ENCODE measurements around the gene ZNF280B.

The ZNF280B gene, protein sequence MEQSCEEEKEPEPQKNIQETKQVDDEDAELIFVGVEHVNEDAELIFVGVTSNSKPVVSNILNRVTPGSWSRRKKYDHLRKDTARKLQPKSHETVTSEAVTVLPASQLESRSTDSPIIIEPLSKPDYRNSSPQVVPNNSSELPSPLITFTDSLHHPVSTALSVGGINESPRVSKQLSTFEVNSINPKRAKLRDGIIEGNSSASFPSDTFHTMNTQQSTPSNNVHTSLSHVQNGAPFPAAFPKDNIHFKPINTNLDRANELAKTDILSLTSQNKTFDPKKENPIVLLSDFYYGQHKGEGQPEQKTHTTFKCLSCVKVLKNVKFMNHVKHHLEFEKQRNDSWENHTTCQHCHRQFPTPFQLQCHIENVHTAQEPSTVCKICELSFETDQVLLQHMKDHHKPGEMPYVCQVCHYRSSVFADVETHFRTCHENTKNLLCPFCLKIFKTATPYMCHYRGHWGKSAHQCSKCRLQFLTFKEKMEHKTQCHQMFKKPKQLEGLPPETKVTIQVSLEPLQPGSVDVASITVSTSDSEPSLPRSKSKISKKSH

DNA sequence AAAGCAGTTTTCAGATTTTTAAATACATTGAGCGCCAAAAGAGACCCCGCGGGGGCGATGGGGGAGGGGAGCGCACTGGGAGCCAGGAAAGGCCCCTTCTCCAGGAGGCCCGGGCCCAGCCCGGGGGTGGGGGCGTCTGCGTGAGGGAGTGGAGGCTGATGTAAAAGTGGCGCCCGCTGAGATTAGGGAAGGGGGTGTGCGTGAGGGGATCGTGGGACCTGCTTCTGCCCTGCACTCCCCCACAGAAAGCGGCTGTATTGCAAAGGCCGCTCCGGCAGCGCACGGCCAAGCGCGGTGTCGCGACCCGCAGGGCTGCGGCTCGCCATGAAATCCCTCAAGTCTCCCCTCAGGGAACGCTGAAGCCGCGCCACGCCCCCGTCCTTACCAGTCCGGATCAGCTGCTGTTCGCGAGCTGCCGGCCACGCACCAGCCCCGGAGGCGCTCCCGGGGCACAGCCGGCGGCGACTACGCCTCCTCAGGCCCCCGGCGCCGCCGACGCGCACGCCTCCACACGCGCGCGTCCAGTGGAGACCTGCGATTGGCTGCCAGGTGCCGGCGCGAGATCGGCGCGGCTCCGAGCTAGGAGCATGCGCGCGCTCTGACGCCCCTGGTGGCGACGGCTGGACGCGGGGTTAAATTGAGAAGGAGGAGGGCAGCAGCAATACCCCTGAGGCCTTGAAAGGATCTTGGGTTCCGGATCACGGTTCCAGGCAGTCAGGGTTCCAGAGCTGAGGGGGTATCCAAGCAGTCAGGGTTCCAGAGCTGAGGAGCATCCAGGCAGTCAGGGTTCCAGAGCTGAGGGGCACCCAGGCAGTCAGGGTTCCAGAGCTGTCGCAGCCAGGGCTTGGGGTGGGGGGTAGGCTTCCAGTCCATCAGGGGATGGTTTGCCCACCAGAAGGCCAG lies at the start of gene ZNF280B:
ZNF280B (minus strand) TSS at position 469 of the 903 bp plus-strand sequence. CDS start 19,344 bp downstream, outside the sequence.
- DNase-seq = peak; percentile 42

DNA sequence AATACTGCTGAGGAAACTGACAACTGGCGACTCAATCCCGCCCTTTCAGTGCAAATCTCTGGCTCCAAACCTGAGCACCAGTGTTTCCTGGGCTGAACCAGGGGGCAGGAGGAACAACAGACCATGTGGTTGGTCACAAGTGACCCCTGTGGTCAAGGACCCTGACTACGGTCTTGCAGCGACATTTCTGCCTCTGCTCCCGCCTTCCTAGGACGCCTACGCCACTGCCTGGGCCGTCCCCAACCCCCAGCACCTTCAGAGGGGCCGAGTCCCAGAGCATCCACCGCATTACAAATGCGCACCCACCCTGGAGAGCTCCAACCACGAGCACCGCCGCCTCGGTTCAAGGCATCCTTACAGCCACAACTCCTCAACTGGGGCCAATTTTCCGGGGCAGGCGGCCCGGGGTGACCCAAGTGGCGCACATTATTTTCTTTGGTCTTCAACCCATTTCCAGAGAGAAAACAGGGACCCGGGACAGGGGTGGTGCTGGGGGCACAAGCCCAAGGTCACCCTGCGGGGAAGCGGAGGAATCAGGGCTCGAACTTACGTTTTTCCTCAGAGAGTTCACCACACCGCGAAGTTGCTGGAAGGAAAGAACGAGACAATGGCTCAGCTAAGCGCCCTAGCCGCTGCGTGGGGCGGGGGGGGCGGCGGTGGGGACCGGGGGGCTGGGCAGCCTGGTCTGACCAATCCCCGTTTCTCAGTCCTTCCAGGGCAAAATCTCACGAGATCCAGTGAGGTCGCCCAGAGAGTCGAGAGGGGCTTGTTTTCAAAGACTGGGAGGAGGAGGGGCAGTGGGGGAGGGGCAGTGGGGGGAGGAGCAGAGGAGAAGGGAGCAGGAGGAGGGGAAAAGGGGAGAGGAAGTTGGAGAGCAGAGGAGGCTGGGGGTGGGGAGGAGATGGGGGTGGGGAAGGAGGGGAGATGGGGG lies 48.7 kb upstream of the ZNF280B start:
- DNase-seq = no peak

DNA sequence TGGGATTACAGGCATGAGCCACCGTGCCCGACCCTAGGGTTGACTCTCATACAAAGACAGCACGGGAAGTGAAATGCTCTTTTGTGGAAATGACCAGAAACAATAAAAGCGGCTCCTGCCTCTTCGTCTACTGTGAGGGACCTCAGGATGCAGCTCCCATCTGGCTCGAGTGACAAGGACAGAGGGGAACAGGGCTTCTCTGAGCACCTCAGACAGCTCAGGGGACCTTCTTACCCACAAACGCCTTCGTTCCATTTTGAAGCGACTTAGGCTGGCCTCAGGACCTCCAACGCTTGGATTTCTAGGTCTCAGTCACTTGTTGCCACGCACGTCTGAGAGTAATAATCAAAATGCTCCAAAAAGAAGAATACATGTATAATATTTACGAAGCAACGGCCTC lies 48.0 kb upstream of the ZNF280B start:
- DNase-seq = no peak

DNA sequence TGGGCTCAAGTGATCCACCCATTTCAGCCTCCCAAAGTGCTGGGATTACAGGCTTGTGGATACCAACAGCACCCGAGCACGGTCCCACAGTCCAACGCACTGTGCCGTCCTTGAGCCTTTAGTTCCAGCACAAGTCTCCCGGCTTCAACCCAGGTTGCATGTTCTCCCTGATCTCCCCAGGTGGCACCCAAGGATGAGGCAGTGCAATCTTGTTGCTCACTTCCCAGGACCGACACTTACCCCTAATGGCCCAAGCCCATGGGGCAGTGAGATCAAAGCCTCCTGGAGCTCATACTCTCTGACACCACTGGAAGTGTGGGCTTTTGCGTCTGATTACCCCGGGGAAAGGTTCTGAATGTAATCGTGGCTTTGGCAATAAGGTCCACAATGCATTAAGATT lies 47.1 kb upstream of the ZNF280B start:
- no peak for DNase-seq

DNA sequence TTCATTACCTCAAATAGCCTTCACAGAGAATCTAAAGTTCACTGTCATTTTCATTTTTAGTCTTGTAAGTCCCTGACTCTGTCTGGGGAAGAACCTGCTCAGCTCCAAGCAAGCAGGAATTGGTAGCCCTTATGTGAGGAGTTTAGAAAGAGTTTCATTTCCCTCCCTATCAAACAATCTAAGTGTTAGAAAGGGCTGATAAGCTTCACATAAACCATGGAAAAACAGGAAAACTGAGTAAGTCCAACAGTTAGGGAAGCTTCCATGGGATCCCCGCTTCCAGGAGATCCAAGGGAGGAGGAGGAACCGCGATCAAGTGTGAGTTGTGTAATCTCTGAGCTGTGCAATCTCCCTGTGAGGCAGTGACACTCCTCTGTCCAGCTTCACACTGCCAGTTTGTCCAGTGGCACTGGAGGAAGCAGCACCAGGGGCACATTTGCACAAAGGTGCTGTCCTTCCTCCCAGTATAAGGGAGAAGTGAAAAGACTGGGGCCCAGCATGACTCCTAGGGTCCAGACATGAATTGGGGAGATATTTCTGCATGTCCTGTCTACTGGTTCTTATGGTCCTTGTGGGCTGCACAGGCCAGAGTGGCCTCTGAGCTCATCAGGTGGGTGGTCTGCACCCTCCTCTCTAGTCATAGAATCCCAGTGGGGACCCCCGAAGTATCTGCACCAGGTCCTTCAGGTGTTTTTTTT lies 46.2 kb upstream of the ZNF280B start:
- DNase-seq = no peak

DNA sequence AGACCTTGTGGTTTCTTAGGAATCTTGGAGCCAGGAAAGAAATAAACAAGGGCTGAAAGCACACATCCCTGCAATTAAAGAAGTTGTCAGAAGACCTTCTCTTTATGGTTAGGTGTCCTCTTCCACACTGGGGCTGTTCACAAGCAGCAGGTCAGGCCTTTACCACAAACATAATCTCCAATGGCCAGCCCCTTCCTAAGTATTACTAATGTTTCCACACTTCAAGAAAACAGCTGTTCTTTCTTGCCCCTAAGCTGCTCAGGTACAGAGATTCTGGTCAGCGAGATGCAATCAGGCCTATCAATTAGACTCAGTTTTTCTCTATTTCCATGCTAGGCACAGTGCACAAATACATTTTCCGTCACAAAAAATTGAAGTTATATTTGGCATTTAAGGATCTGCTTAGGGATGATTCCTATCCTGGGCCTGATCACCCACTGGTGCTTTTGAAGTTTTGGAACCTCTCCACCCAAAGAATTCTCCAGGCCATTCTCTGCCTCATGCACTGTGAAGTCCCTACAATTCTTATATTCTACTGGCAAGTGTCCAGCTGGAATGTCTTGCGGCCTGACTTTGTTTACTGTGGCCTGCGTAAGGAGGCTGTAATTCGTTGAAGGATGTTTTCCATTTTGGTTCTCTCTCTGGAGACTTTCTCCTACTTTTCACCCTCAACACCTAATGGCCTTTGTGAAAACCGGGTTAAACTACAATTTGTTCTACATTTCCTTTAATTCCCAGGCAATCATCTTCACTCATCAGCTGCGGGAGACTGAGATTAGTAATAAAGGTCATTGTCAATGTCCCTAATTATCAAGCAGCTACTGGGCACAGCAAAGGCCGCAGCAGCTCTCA lies 45.4 kb upstream of the ZNF280B start:
- DNase-seq = no peak

DNA sequence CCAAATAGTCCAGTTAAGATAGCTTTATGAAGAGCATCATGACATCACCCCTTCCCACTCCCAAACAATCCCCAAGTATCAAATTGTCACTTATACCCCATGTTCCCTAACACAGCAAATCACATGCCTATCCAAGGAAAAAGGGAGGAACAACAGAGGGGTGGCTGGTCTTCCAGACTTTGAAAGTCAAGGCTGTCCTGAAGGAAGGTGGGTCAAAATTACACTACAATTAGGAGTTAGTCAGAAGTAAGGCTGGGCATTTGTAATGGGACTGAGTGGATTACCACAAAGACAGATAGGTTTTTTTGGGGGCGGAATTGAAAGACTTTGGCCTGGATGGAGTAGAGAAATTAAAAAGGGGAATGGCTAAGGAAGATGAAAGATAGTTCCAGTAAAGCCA lies 44.6 kb upstream of the ZNF280B start:
- no peak for DNase-seq

DNA sequence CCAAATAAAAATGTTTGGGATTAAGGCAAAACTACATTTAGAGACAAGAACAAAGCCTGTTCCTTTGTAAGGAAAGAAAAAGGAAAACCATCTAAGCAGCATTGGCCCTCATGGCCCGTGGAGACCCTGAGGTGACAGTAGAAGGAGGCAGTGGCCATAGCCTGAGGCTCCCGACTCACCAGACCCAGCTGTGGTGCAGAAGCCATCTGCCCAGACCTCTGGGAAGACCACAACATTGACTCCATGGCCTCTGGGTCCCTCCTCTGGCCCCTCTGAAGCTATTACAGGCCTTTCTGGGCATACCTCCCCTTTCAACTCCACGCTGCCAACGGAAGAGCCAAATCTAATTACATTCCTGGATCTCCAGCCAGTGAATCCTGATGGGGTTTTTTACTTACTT lies 44.1 kb upstream of the ZNF280B start:
- no peak for DNase-seq

DNA sequence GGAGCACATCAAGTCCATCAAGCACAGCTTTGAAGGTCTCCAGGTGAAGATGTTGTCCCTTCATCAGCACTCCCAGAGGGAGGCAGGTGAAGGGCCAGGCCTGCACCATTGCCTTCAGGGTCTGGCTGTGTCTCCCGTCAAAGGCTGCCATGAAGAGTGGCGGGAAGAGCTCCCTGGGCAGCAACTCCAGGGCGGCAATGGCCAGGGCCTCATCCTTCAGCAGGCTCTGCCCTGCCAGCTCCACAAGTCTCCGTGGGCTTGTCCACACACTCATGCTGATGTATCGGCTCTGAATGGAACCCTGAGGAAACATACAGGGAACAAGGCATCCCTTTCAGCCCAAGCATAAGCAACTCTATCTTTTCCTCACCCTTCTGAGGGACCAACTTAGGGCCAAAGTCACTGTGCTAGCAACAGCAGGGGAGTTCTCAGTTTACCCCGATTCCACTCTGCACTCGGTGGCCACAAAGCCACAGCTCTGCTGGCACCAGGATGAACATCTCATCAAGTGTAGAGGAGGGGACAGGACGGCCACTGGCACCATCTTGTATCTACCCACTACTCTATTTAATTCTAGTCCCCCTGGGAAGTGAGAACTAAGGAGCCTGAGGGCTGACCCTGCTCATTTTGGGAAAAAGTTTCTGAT lies 42.4 kb upstream of the ZNF280B start:
- no peak for DNase-seq

DNA sequence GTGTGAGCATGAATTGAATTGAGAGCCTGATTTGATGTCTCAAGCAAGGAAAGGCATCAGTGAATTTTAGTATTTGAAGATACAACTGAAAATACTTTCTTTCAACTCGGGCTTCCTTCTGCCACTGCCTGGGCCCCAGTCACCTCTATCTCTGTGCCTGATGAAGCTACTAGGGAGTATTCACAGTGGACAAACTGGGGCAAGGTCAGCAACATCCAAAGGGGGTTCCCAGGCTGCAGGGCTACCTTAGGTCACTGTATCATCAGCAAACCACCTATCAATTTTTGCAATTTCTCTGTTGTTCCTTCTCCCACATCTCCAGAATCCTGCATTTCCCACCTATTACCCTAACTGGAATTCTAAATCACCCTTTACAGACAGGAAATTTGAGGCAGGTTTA lies 40.4 kb upstream of the ZNF280B start:
- no peak for DNase-seq

DNA sequence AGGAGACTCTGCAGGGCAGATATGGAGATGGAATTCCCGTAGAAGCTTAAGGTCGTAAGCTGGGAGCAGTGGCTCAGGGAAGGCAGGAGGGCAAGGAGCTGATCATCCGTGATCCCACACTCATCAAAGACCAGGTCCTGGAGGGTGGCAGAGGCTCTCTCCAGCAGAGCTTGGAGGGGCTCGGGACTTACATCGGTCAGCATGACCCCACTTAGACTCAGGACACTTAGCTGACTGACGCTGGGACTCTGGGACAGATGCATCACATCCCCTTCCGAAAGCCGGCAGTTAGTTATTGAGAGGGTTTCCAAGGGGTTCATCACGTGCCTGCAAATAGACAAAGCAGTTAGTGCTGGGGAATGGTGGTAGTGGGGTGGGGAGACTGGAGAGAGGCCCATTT lies 39.8 kb upstream of the ZNF280B start:
- no peak for DNase-seq

DNA sequence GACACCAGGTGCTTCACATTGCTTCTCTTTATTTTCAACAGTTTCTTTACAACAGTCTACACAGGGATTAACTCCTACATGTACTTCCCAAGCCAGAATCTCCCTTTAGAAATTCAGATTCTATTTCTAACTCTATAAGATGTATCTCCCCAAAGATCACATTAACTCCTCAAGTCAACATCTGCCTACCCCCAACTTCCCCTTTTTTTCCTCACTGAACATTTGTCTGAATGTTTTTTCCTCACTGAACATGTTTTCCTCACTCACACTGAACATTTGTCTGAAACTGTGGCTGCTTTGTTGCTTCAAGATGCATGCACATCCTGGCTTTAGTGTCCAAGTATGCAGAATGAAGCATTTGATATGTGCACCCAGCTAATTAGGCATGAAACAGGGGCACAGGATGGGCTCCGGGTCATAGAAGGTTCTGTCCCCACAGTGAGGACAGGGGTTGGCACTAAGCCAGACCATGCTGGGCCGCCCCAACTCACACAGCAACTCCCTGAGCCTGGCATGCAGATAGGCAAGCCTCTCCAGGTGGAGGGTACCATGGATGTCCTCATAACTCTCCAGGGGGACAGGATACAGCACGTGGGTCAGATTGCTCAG lies 39.3 kb upstream of the ZNF280B start:
- no peak for DNase-seq

DNA sequence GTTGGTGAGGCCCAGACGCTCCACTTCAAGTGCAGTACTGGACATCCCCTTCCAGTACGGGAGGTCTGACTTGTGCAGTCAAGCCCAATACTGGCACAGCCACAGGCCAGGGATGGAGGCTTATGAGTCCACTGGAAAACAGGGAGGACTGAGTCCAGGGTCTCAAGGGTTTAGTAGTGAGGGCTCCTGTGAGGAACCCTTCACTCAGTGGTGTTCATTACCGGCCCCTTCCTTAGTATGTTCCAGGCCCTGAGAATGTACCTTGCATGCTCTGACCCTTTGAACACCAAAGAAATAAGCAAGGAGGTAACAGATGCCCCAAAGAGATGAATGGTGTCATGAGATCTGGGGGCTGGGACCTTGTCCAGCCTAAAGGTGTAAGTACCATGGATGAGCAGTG lies 38.7 kb upstream of the ZNF280B start:
- DNase-seq = no peak

DNA sequence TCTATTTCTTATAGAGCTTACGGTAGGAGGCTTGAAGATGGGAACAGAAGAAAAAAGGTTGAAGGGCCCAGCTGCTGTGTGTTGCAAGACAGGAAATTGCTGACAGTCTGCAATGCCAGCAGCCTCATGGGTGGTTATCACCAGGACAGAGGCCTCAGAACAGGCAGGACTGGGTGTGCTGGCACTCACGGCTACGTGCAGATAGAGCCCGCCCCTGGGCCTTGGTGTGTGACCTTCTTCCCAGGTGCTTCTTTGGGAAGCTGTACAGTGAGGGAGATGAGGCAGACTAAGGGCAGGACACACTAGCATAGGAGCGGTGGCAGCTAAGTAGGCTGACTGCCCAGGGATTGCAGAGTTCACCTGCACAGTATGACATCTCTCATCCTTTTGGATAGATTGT lies 37.9 kb upstream of the ZNF280B start:
- DNase-seq = no peak

DNA sequence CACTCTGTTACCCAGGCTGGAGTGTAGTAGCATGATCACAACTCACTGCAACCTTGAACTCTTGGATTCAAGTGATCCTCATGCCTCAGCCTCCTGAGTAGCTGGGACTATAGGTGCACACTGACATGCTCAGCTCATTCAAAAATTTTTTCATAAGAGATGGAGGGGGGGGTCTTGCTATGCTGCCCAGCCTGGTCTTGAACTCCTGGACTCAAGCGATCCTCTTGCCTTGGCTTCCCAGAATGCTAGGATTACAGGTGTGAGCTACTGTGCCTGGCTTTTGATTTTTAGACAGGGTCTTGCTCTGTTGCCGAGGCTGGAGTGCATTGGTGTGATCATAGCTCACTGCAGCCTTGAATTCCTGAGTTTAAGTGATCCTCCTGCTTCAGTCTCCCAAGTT lies 36.5 kb upstream of the ZNF280B start:
- DNase-seq = no peak

DNA sequence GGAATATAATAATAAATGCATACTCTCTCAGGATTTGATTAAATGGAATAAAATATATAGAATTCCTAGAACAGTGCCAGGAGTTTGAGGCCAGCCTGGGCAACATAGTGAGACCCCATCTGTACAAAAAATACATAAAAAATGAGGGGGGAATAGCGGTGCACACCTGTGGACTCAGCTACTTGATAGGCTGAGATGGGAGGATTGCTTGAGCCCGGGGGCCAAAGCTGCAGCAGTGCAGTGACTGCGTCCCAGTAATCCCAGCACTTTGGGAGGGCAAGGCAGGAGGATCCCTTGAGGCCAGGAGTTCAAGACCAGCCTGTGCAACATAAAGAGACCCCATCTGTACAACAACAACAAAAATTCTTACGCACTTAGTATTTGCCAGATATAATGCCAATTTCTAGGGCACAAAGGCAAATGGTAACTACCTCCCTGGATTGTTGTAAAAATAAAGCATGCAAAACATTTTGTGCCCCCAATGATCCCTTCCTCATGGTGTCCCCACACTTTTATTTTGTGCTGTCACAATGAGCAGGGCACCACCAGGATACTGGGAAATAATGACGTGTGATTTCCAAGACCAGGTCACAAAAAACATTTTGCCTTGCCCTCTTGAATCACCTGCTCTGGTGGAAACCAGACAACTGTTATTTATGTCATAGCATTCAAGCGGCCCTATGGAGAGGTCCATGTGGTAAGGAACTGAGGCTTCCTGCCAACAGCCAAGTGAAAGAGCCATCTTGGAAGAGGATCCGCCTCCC lies 29.9 kb upstream of the ZNF280B start:
- DNase-seq = no peak

DNA sequence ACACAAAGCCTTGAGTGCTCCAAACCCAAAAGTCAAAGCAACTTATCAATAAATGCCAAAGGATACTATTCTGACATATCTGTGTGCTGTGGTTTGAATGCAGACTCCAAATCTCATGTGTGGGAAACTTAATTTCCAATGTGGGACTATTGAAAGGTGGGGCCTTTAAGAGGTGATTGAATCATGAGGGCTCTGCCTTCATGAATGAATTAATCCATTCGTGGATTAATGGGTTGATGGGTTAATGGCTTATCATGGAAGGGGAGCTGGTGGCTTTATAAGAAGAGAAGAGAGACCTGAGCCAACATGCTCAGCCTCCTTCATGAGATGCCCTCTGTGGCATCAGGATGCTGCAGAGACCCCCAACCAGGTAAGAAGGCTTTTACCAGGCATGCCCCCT lies 28.4 kb upstream of the ZNF280B start:
- no peak for DNase-seq

DNA sequence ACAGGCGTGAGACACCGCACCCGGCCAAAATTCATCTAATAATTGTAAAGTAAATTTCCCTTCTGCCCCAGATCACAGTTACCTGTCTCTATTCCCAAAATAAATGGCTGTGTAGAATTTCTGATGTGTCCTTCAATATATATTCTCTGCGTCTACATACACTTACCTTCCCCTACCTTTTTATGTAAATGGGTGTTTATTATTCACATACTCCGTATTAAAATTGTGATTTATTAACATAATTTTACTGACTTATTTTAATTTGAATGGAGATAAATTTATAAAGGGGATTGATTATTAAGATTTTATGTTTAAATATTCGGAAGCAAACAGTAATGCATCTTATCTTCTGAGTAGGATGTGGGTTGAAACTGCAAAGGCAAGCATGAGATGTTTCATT lies 28.0 kb upstream of the ZNF280B start:
- DNase-seq = no peak

DNA sequence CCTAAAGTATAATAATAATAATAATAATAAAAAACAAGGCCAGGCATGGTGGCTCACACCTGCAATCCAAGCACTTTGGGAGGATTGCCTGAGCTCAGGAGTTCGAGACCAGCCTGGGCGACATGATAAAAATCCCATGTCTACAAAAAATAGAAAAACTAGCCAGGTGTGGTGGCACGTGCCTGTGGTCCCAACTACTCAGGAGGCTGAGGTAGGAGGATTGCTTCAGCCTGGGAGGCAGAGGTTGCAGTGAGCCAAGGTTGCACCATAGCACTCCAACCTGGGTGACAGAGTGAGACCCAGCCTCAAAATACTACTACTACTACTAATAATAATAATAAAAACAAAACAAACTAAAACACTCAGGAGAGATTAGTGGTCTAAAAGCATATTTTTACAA lies 27.1 kb upstream of the ZNF280B start:
- DNase-seq = no peak
